Brain microvascular endothelial cell (primary cell): Measurements from ENCODE around the gene TNK1.
A peak's percentile ranks its signal among the peaks of the same experiment; 100 is the strongest.
"Not testable (repeated sequence)": the region's sequence is repeated elsewhere in the genome, so short reads cannot be mapped to it uniquely, and the experiment has no call there.

Source experiments
- DNase-seq: peaks from one replicate; pipeline ENCODE4 v3.0.0-alpha.2; 2020
- H3K27ac ChIP-seq: fragments of 250-450 bp; sonication (Bioruptor Pico); 2 replicates; pipeline ENCODE4 v1.5.1; 2020; ENCODE audit warnings: mild to moderate bottlenecking, moderate library complexity
- H3K27me3 ChIP-seq: fragments of 250-450 bp; sonication (Bioruptor Pico); replicated peaks from 2 replicates; pipeline ENCODE4 v1.5.1; 2020; ENCODE audit warnings: mild to moderate bottlenecking
- H3K36me3 ChIP-seq: fragments of 250-450 bp; sonication (Bioruptor Pico); replicated peaks from 2 replicates; pipeline ENCODE4 v1.5.1; 2020; ENCODE audit warnings: mild to moderate bottlenecking
- H3K4me3 ChIP-seq: 2 replicates; pipeline ENCODE4 v1.5.1; 2011; ENCODE audit warnings: low read depth, mild to moderate bottlenecking, control low read depth, low read length, moderate library complexity
- in situ Hi-C: cut with HindIII; loops from 2 replicates; pipeline ENCODE4 v1.10.0; 2017; ENCODE audit warnings: low sequenced_read_pairs, low pct_ligation_motif_present
- TF ChIP-seq, protein P1 (sequence below): IDR thresholded peaks from 2 replicates; pipeline ENCODE4 v1.5.1; 2011; ENCODE audit warnings: low read depth, mild to moderate bottlenecking, moderate library complexity, low read length, control low read depth, inconsistent platforms; ENCODE audit errors: missing control alignments

TNK1 gene

GRCh38 chr17:7363311-7363710 is 17.6 kb upstream of the TNK1 start:
- in situ Hi-C loops = no loop called here
- Histone ChIP-seq H3K4me3 (no peak overlapping the region), H3K36me3 (no peaks in the 10 kb centered on the region), H3K27ac (no peak overlapping the region), H3K27me3 (no peaks in the 10 kb centered on the region)
- peak; percentile 18 for DNase-seq
- TF ChIP-seq, protein P1, sequence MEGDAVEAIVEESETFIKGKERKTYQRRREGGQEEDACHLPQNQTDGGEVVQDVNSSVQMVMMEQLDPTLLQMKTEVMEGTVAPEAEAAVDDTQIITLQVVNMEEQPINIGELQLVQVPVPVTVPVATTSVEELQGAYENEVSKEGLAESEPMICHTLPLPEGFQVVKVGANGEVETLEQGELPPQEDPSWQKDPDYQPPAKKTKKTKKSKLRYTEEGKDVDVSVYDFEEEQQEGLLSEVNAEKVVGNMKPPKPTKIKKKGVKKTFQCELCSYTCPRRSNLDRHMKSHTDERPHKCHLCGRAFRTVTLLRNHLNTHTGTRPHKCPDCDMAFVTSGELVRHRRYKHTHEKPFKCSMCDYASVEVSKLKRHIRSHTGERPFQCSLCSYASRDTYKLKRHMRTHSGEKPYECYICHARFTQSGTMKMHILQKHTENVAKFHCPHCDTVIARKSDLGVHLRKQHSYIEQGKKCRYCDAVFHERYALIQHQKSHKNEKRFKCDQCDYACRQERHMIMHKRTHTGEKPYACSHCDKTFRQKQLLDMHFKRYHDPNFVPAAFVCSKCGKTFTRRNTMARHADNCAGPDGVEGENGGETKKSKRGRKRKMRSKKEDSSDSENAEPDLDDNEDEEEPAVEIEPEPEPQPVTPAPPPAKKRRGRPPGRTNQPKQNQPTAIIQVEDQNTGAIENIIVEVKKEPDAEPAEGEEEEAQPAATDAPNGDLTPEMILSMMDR = no peak

DNA sequence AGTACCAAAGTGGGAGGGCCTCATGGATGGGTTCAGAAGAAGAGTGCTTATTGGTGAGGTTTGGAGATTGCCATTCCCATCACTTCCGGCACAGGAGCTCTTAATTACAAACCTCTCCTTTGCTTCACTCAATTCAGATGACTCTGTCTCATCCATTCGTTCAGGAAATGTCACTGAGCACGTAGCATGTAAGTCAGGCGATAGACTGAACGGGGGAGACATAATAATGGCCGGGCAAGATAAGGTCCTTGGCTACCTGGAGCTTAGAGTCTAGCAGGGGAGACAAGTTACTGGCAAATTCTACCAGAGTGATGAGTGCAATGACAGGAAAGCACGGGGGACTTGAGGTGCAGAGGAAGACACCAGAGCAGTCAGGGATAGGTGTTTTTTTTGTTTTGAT is 14.9 kb upstream of the TNK1 start:
- in situ Hi-C loops, H3K27me3 ChIP-seq: not testable (repeated sequence)

DNA sequence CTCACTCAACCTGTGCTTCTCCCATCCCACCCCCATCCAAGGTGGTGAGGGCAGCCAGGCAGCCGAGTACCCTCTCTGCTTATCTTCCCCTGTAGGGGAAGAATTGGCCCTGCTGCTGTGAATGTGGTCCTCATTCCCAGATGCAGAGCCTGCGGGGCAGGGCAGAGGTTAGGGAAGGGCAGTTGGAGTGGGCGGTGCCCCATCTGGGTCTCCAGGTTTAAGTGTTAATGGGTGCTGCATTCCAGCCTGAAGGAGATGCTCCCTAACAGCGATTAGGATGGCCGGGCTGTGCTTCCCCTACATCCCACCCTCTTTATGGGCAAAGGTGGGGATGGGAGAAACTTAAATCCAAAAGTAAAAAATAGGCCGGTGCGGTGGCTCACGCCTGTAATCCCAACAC is 13.8 kb upstream of the TNK1 start:
- Histone ChIP-seq H3K36me3 (no peaks in the 10 kb centered on the region), H3K27ac (no peak overlapping the region), H3K4me3 (no peak overlapping the region), H3K27me3 (no peaks in the 10 kb centered on the region)
- in situ Hi-C loops = no loop called here
- TF ChIP-seq, protein P1 = no peak
- DNase-seq = no peak

More for the DNA sequence above, 14.9 kb upstream of the TNK1 start:
- not testable (repeated sequence) for H3K27ac ChIP-seq, DNase-seq, H3K36me3 ChIP-seq, H3K4me3 ChIP-seq

DNA sequence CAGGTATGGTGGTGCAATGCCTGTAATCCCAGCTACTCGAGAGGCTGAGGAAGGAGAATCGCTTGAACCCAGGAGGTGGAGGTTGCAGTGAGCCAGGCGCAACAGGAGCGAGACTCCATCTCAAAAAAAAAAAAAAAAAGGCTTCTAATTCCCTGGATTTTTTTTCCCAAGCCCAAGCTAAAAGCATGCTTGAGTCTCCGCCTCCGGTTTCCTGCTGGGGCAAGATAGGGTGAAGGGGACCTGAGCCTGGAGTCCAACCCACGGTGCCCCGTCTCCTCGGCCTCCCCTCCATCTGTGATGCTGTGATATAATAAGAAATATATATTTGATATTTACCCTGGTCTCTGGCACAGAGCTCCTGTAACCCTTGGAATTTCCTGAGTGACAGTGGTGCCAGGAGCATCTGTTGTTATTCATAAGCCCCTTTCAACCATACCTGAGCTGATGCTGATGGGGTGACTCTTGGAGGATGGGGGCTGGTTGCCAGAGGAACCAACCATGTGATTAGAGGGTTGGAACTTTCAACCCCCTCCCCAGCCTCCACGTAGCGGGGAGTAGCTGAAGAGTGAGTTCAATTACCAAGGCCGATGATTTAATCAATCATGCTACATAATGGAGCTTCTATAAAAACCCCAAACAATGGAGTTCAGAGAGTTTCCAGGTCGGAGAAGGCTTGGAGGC is 12.8 kb upstream of the TNK1 start:
- TF ChIP-seq, protein P1 = no peak
- Histone ChIP-seq H3K27me3 (no peaks in the 10 kb centered on the region), H3K36me3 (no peaks in the 10 kb centered on the region), H3K4me3 (no peak overlapping the region), H3K27ac (no peak overlapping the region)
- in situ Hi-C loops = no loop called here
- DNase-seq = no peak

DNA sequence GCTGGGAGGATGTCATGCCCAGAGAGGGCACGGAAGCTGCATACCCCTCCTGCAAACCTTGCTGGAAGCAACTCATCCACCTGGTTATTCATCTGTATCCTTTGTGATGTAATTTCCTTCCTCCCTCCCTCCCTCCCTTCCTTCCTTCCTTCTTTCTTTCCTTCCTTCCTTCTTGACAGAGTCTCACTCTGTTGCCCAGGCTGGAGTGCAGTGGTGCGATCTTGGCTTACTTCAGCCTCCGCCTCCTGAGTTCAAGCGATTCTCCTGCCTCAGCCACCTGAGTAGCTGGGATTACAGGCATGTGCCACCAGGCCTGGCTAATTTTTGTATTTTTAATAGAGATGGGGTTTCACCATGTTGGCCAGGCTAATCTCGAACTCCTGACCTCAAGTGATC is 12.3 kb upstream of the TNK1 start:
- H3K4me3 ChIP-seq, H3K36me3 ChIP-seq, H3K27ac ChIP-seq, DNase-seq, H3K27me3 ChIP-seq, in situ Hi-C loops: not testable (repeated sequence)

DNA sequence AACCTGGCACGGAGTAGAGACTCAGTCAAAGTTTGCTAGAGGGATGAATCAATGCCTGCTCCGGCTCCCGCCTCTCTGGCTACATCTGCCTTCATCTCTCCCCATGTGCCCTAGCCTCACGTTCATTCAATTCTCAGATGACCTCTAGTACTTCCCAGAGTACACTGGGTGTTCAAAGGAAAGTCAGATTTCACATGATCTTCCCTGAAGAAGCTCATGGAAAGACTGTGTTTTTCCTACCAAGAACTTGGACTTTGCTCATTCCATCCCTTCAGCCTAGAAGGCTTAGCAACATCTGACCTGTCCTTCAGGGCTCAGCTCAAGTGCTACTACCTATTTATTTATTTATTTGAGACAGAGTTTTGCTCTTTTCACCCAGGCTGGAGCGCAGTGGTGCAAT is 11.1 kb upstream of the TNK1 start:
- no peaks in the 10 kb centered on the region for H3K27me3 ChIP-seq
- in situ Hi-C loops = no loop called here
- H3K4me3 ChIP-seq = no peak overlapping the region

More for the DNA sequence above, 11.1 kb upstream of the TNK1 start:
- Histone ChIP-seq H3K27ac (no peak overlapping the region), H3K36me3 (no peaks in the 10 kb centered on the region)
- TF ChIP-seq, protein P1 = no peak
- no peak for DNase-seq
